GM23338 (cell line): ENCODE measurements around the gene NBAS. TPM values are rescaled to one million over a fixed set of nuclear protein-coding genes. Genes with fewer than 3 reads are reported as not detected.

Experiments
- ATAC-seq: fragments of 200-7000 bp; cut with Tn5 transposase; 3 replicates; pipeline ENCODE4 v1.9.1; 2020
- DNase-seq: peaks from one replicate; pipeline ENCODE4 v3.0.0-alpha.2; 2015; ENCODE audit warnings: low spot score
- H2AFZ ChIP-seq: fragments of 200-600 bp; sonication (generic); 2 replicates; pipeline ENCODE4 v1.8.0; 2016; ENCODE audit warnings: antibody characterized with exemption, mild to moderate bottlenecking, moderate library complexity
- H3F3A ChIP-seq: fragments of 200-600 bp; sonication (generic); replicated peaks from 2 replicates; pipeline ENCODE4 v1.8.0; 2017; ENCODE audit warnings: antibody characterized with exemption, mixed run types, low read depth
- H3K27ac ChIP-seq: fragments of 200-600 bp; sonication (generic); 2 replicates; pipeline ENCODE4 v1.6.1; 2016; ENCODE audit warnings: low read depth
- H3K27me3 ChIP-seq: fragments of 200-600 bp; sonication (generic); 2 replicates; pipeline ENCODE4 v1.8.0; 2016; ENCODE audit warnings: mild to moderate bottlenecking, mixed run types, moderate library complexity; ENCODE audit not compliant: insufficient read depth
- H3K36me3 ChIP-seq: fragments of 200-600 bp; sonication (generic); 2 replicates; pipeline ENCODE4 v1.8.0; 2016; ENCODE audit warnings: mild to moderate bottlenecking; ENCODE audit not compliant: insufficient read depth
- H3K4me1 ChIP-seq: fragments of 200-600 bp; sonication (generic); 2 replicates; pipeline ENCODE4 v1.8.0; 2016; ENCODE audit warnings: mild to moderate bottlenecking, moderate library complexity; ENCODE audit not compliant: insufficient read depth
- H3K4me2 ChIP-seq: fragments of 200-600 bp; sonication (generic); 2 replicates; pipeline ENCODE4 v1.7.1; 2017; ENCODE audit warnings: mixed run types
- H3K4me3 ChIP-seq: fragments of 200-600 bp; sonication (generic); 2 replicates; pipeline ENCODE4 v1.6.1; 2016; ENCODE audit warnings: mixed run types
- H3K79me2 ChIP-seq: fragments of 200-600 bp; sonication (generic); replicated peaks from 2 replicates; pipeline ENCODE4 v1.8.0; 2017; ENCODE audit warnings: mild to moderate bottlenecking; ENCODE audit not compliant: insufficient read depth
- H3K9me2 ChIP-seq: fragments of 200-600 bp; sonication (generic); 2 replicates; pipeline ENCODE4 v1.8.0; 2017; ENCODE audit not compliant: insufficient read depth
- H4K20me1 ChIP-seq: fragments of 200-600 bp; sonication (generic); replicated peaks from 2 replicates; pipeline ENCODE4 v1.8.0; 2017; ENCODE audit warnings: mild to moderate bottlenecking; ENCODE audit not compliant: insufficient read depth
- H3K27ac Mint-ChIP-seq: 2 replicates; pipeline ENCODE4 v1.8.0; 2020; ENCODE audit warnings: inconsistent platforms, mild to moderate bottlenecking, moderate library complexity, mixed read lengths
- H3K27me3 Mint-ChIP-seq: 3 replicates; pipeline ENCODE4 v1.8.0; 2022; ENCODE audit warnings: low read depth, mild to moderate bottlenecking, moderate library complexity, mixed read lengths, inconsistent platforms; ENCODE audit not compliant: insufficient read depth, poor library complexity
- H3K36me3 Mint-ChIP-seq: 3 replicates; pipeline ENCODE4 v1.8.0; 2021; ENCODE audit warnings: low read depth, mild to moderate bottlenecking, inconsistent platforms, moderate library complexity, mixed read lengths
- H3K4me1 Mint-ChIP-seq: 3 replicates; pipeline ENCODE4 v1.8.0; 2020; ENCODE audit warnings: mild to moderate bottlenecking, inconsistent platforms, mixed read lengths
- H3K4me3 Mint-ChIP-seq: 3 replicates; pipeline ENCODE4 v1.8.0; 2021; ENCODE audit warnings: moderate library complexity, mild to moderate bottlenecking, inconsistent platforms, mixed read lengths
- H3K9me3 Mint-ChIP-seq: 3 replicates; pipeline ENCODE4 v1.8.0; 2020; ENCODE audit warnings: moderate library complexity, mild to moderate bottlenecking, inconsistent platforms, mixed read lengths
- CREB1 ChIP-seq: fragments of 250-450 bp; sonication (Bioruptor Pico); IDR thresholded peaks from 2 replicates; pipeline ENCODE4 v1.5.0; 2020; ENCODE audit warnings: low read depth, mild to moderate bottlenecking, moderate library complexity
- CTCF ChIP-seq, 2 experiments: fragments of 200-600 bp in 1 of 2; sonication (generic) in 1 of 2; conservative IDR thresholded peaks; 2 replicates each; pipeline versions ENCODE4 v1.5.1 to v1.6.1; 2016 to 2017; ENCODE audit warnings: antibody characterized with exemption in 2 of 2, low read depth in 2 of 2, mild to moderate bottlenecking in 2 of 2, moderate library complexity in 1 of 2
- ETS1 ChIP-seq: IDR thresholded peaks from 2 replicates; pipeline ENCODE4 v1.6.1; 2016; ENCODE audit warnings: antibody characterized with exemption
- EZH2 ChIP-seq: fragments of 200-600 bp; sonication (generic); IDR thresholded peaks from one replicate; pipeline ENCODE4 v1.8.0; 2017; ENCODE audit warnings: antibody characterized with exemption, mild to moderate bottlenecking, low read depth; ENCODE audit not compliant: unreplicated experiment
- EZH2phosphoT487 ChIP-seq: fragments of 200-600 bp; sonication (generic); IDR thresholded peaks from one replicate; pipeline ENCODE4 v1.8.1; 2018; ENCODE audit warnings: antibody characterized with exemption; ENCODE audit not compliant: unreplicated experiment
- JUNB ChIP-seq: IDR thresholded peaks from one replicate; pipeline ENCODE4 v1.6.1; 2016; ENCODE audit warnings: antibody characterized with exemption; ENCODE audit not compliant: unreplicated experiment
- NANOG ChIP-seq: IDR thresholded peaks from 2 replicates; pipeline ENCODE4 v1.6.1; 2016; ENCODE audit warnings: antibody characterized with exemption, borderline replicate concordance
- POLR2AphosphoS5 ChIP-seq: IDR thresholded peaks from 2 replicates; pipeline ENCODE4 v1.6.1; 2016; ENCODE audit warnings: antibody characterized with exemption, low read depth
- REST ChIP-seq: IDR thresholded peaks from one replicate; pipeline ENCODE4 v1.6.1; 2018; ENCODE audit warnings: antibody characterized with exemption; ENCODE audit not compliant: unreplicated experiment
- STAT1 ChIP-seq: IDR thresholded peaks from one replicate; pipeline ENCODE4 v1.6.1; 2016; ENCODE audit warnings: antibody characterized with exemption; ENCODE audit not compliant: unreplicated experiment
- ZNF114 ChIP-seq: fragments of 250-450 bp; sonication (Bioruptor Pico); IDR thresholded peaks from 2 replicates; pipeline ENCODE4 v1.5.0; 2020; ENCODE audit warnings: mild to moderate bottlenecking, moderate library complexity
- ZNF331 ChIP-seq: fragments of 250-450 bp; sonication (Bioruptor Pico); IDR thresholded peaks from 2 replicates; pipeline ENCODE4 v1.5.0; 2020; ENCODE audit warnings: low read depth, mild to moderate bottlenecking, moderate library complexity
- ZNF462 ChIP-seq: fragments of 250-450 bp; sonication (Bioruptor Pico); IDR thresholded peaks from 2 replicates; pipeline ENCODE4 v1.5.0; 2020; ENCODE audit warnings: mild to moderate bottlenecking, moderate library complexity
- polyA plus RNA-seq: library from polyadenylated mRNA; unstranded; fragments of >200 nt; fragmentation: Nextera tagmentation; extraction: Ambion mirVana; gene quantifications from 2 replicates; pipeline ENCODE4 v1.2.1, GENCODE V29; 2016
- total RNA-seq: library from RNA; depleted of rRNA; stranded (reverse); fragments of >200 nt; shearing (Covaris generic); gene quantifications from 2 replicates; pipeline ENCODE4 v1.2.3, GENCODE V29; 2014

The NBAS gene
- total and polyA plus RNA-seq, 2 experiments from 2014 or later: 24.8 to 38.9 TPM

- no peaks in the 10 kb centered on the region for H3K9me2 ChIP-seq
- no peak overlapping the region for H3K4me2 ChIP-seq
- H3K4me1 ChIP-seq: no peaks in the 10 kb centered on the region
- no peaks in the 10 kb centered on the region for H3K36me3 ChIP-seq
- no peak overlapping the region for H2AFZ ChIP-seq
- H3F3A ChIP-seq: no peaks in the 10 kb centered on the region
- TF ChIP-seq EZH2phosphoT487: no peak
- TF ChIP-seq CREB1 (CRISPR knock-in tag): no peak
- TF ChIP-seq EZH2: no peak
- no peak for TF ChIP-seq STAT1
- TF ChIP-seq ZNF331 (CRISPR knock-in tag): no peak
- TF ChIP-seq ETS1: no peak
- TF ChIP-seq ZNF462 (CRISPR knock-in tag): no peak
- TF ChIP-seq REST: no peak
- TF ChIP-seq POLR2AphosphoS5: no peak
- TF ChIP-seq JUNB: no peak
- TF ChIP-seq ZNF114: no peak
- no peak for TF ChIP-seq NANOG
- no peak for TF ChIP-seq CTCF (conservative IDR thresholded peaks at IDR 0.05; ENCODE audit: low read depth in 2 of 2)
- DNase-seq (no peak), ATAC-seq (no peak)
- Mint-ChIP-seq H3K27ac (no peak overlapping the region), H3K9me3 (peaks cover 4% of the 10 kb centered on the region; the same call in 2 of the 3 replicates), H3K4me3 (no peak overlapping the region), H3K27me3 (no peaks in the 10 kb centered on the region), H3K4me1 (no peaks in the 10 kb centered on the region), H3K36me3 (peaks cover 13% of the 10 kb centered on the region)
- H3K79me2 ChIP-seq: no peaks in the 10 kb centered on the region
- H4K20me1 ChIP-seq: no peaks in the 10 kb centered on the region; the same call in 1 of the 2 replicates
- no peak overlapping the region for H3K4me3 ChIP-seq
- no peaks in the 10 kb centered on the region for H3K27me3 ChIP-seq
- H3K27ac ChIP-seq: no peak overlapping the region
These were observed 16.9 kb downstream of the NBAS start for GRCh38 chr2:15544227-15544626.
